Measurements from ENCODE around the gene LRTM1. TPM values are rescaled to one million over a fixed set of nuclear protein-coding genes. Genes with fewer than 3 reads are reported as not detected.

Gene LRTM1
- total RNA-seq, 1 donor from 2014 or later = not detected

- Mint-ChIP-seq H3K36me3 (ENCODE audit: insufficient read depth) (no peaks in the 10 kb centered on the region), H3K9me3 (ENCODE audit: low read depth) (peaks cover 3% of the 10 kb centered on the region), H3K4me1 (ENCODE audit: low read depth) (peaks cover 37% of the 10 kb centered on the region), H3K27ac (no peak overlapping the region), H3K27me3 (peaks cover 17% of the 10 kb centered on the region), H3K4me3 (ENCODE audit: low read depth) (no peak overlapping the region)
- TF ChIP-seq CTCF (IDR thresholded peaks at IDR 0.05; ENCODE audit: unreplicated experiment) = no peak
- no peak for DNase-seq (ENCODE audit: low spot score, unreplicated experiment)
Observed at GRCh38 chr3:54967731-54968161, 39.9 kb upstream of the LRTM1 start.

GRCh38 chr3:54966979-54967378, 39.1 kb upstream of the LRTM1 start:
- Mint-ChIP-seq H3K27ac (no peak overlapping the region), H3K9me3 (ENCODE audit: low read depth) (peaks cover 3% of the 10 kb centered on the region), H3K4me3 (ENCODE audit: low read depth) (no peak overlapping the region)

GRCh38 chr3:54965746-54966145, 37.9 kb upstream of the LRTM1 start:
- no peaks in the 10 kb centered on the region for H3K9me3 Mint-ChIP-seq (ENCODE audit: low read depth)
- H3K4me1 Mint-ChIP-seq (ENCODE audit: low read depth) = peaks cover 37% of the 10 kb centered on the region
- DNase-seq (ENCODE audit: low spot score, unreplicated experiment) = no peak
- TF ChIP-seq CTCF (IDR thresholded peaks at IDR 0.05; ENCODE audit: unreplicated experiment) = no peak
- no peak overlapping the region for H3K27ac Mint-ChIP-seq
- H3K4me3 Mint-ChIP-seq (ENCODE audit: low read depth) = no peak overlapping the region
- H3K27me3 Mint-ChIP-seq = peaks cover 7% of the 10 kb centered on the region
- no peaks in the 10 kb centered on the region for H3K36me3 Mint-ChIP-seq (ENCODE audit: insufficient read depth)

More at GRCh38 chr3:54966979-54967378, 39.1 kb upstream of the LRTM1 start:
- H3K36me3 Mint-ChIP-seq (ENCODE audit: insufficient read depth) = no peaks in the 10 kb centered on the region
- no peak for TF ChIP-seq CTCF (IDR thresholded peaks at IDR 0.05; ENCODE audit: unreplicated experiment)
- H3K4me1 Mint-ChIP-seq (ENCODE audit: low read depth) = peaks cover 37% of the 10 kb centered on the region
- peaks cover 12% of the 10 kb centered on the region for H3K27me3 Mint-ChIP-seq
- DNase-seq (ENCODE audit: low spot score, unreplicated experiment) = no peak

GRCh38 chr3:54964081-54964480, 36.2 kb upstream of the LRTM1 start:
- H3K4me1 Mint-ChIP-seq (ENCODE audit: low read depth) = peaks cover 36% of the 10 kb centered on the region

GRCh38 chr3:54963641-54964040, 35.8 kb upstream of the LRTM1 start:
- DNase-seq (ENCODE audit: low spot score, unreplicated experiment) = no peak
- peaks cover 33% of the 10 kb centered on the region for H3K4me1 Mint-ChIP-seq (ENCODE audit: low read depth)
- no peak overlapping the region for H3K27ac Mint-ChIP-seq
- H3K27me3 Mint-ChIP-seq = peaks cover 7% of the 10 kb centered on the region
- TF ChIP-seq CTCF (IDR thresholded peaks at IDR 0.05; ENCODE audit: unreplicated experiment) = no peak
- H3K36me3 Mint-ChIP-seq (ENCODE audit: insufficient read depth) = no peaks in the 10 kb centered on the region
- H3K4me3 Mint-ChIP-seq (ENCODE audit: low read depth) = no peak overlapping the region
- H3K9me3 Mint-ChIP-seq (ENCODE audit: low read depth) = no peaks in the 10 kb centered on the region

More at GRCh38 chr3:54964081-54964480, 36.2 kb upstream of the LRTM1 start:
- Mint-ChIP-seq H3K4me3 (ENCODE audit: low read depth) (no peak overlapping the region), H3K9me3 (ENCODE audit: low read depth) (no peaks in the 10 kb centered on the region), H3K27ac (no peak overlapping the region), H3K27me3 (peaks cover 7% of the 10 kb centered on the region), H3K36me3 (ENCODE audit: insufficient read depth) (no peaks in the 10 kb centered on the region)
- DNase-seq (ENCODE audit: low spot score, unreplicated experiment) = no peak
- TF ChIP-seq CTCF (IDR thresholded peaks at IDR 0.05; ENCODE audit: unreplicated experiment) = no peak
